Activated CD4-positive, alpha-beta T cell treated with anti-CD3 and anti-CD28 coated beads for 36 hours (primary cell): ENCODE results near the gene PCBP4. TPM values are rescaled to one million over a fixed set of nuclear protein-coding genes. Genes with fewer than 3 reads are reported as not detected.

ENCODE experiments used
- ATAC-seq: fragments of 200-7000 bp; cut with Tn5 transposase; one replicate; pipeline ENCODE4 v1.10.0; 2021; ENCODE audit warnings: mild to moderate bottlenecking, moderate library complexity
- CTCF ChIA-PET: fragments of 350-600 bp; sonication (Branson Sonifier 250); formaldehyde crosslinking; loops from one replicate; lab custom pipeline; 2021; ENCODE audit warnings: antibody characterized with exemption; lab: Charles Lee
- POLR2A ChIA-PET: fragments of 350-600 bp; sonication (Branson Sonifier 250); formaldehyde crosslinking; loops from one replicate; lab custom pipeline; 2021; ENCODE audit warnings: antibody characterized with exemption, inconsistent platforms; lab: Charles Lee
- DNase-seq: peaks from one replicate; pipeline ENCODE4 v3.0.0-alpha.2; 2020
- H3K27ac Mint-ChIP-seq: one replicate; pipeline ENCODE4 v1.8.0; 2021; ENCODE audit warnings: mixed read lengths
- H3K27me3 Mint-ChIP-seq: one replicate; pipeline ENCODE4 v1.8.0; 2021; ENCODE audit warnings: mixed read lengths
- H3K36me3 Mint-ChIP-seq: one replicate; pipeline ENCODE4 v1.8.0; 2021; ENCODE audit warnings: low read depth, mixed read lengths
- H3K4me1 Mint-ChIP-seq: one replicate; pipeline ENCODE4 v1.8.0; 2021; ENCODE audit warnings: mixed read lengths
- H3K4me3 Mint-ChIP-seq: one replicate; pipeline ENCODE4 v1.8.0; 2021; ENCODE audit warnings: mild to moderate bottlenecking, moderate library complexity, mixed read lengths
- H3K9me3 Mint-ChIP-seq: one replicate; pipeline ENCODE4 v1.8.0; 2021; ENCODE audit warnings: low read depth, mixed read lengths
- intact Hi-C, 2 experiments: fragments of 100-400 bp; cut with DNase I in 1 of 2; cut with micrococcal nuclease in 1 of 2; formaldehyde crosslinking; loops; one replicate each; pipeline versions ENCODE4 v1.14.2 to v1.15.1; 2022 to 2024; cut with DNase I, micrococcal nuclease
- total RNA-seq, 2 experiments: library from RNA; stranded (reverse); gene quantifications; one replicate each; pipeline ENCODE4 v1.2.3, GENCODE V29; 2021

Gene PCBP4
- total RNA-seq, 2 experiments from 2014 or later, result 12.5 to 13.6 TPM

DNA sequence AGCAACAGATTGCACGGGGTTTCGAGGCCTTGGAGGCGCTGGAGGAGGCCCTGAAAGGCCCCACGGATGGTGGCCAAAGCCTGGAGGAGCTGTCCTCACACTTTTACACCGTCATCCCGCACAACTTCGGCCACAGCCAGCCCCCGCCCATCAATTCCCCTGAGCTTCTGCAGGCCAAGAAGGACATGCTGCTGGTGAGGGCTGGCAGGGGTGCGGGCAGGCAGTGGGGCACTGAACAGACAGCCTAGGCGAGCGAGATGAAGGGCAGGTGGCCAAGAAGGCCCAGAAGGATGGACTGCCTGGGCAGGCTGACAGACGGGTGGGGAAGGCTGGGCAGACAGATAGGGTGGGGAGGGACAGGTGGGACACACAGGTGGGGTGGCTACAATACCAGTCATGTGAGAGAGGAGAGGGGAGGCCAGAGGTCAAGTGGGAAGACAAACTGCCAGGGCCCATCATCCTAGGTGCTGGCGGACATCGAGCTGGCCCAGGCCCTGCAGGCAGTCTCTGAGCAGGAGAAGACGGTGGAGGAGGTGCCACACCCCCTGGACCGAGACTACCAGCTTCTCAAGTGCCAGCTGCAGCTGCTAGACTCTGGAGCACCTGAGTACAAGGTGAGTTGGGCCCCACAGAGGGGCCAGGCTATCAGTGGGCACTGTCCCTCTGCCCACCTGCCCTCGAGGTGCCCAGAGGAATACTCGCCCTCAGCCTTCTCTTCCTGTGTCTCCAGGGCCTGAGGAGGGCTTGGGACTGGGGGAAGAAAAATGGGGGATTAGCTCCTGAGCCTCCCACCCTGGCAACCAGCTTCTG is 22.0 kb downstream of the PCBP4 start:
- Mint-ChIP-seq H3K27ac (no peak overlapping the region), H3K4me3 (no peak overlapping the region), H3K36me3 (peaks cover 5% of the 10 kb centered on the region), H3K4me1 (peaks cover 15% of the 10 kb centered on the region), H3K27me3 (no peaks in the 10 kb centered on the region), H3K9me3 (no peaks in the 10 kb centered on the region)
- ChIA-PET POLR2A (no interaction called here), CTCF (interaction anchor here (0.8 to 1.6 kb wide), 4 partner anchors 9 to 425 kb away, joined by 3 to 7 read pairs (median 4); partner anchors contain the start of genes ABHD14B and GPR62)
- intact Hi-C loops, result loop anchor here in 1 of 2 experiments (10.0 kb wide), 1 partner anchor 1330 kb away; the partner anchor contains the start of genes CISH and MAPKAPK3
- DNase-seq, result no peak
- ATAC-seq, result no peak

GRCh38 chr3:51944451-51945021 is 22.7 kb downstream of the PCBP4 start:
- H3K36me3 Mint-ChIP-seq, result peaks cover 7% of the 10 kb centered on the region
- ChIA-PET CTCF (interaction anchor here (0.6 to 1.6 kb wide), 4 partner anchors 29 to 210 kb away, joined by 3 to 7 read pairs (median 4); partner anchors contain the start of genes ABHD14B and POC1A), POLR2A (interaction anchor here (0.5 kb wide), 1 partner anchor 333 kb away, joined by 5 read pairs; no protein-coding TSS in a partner anchor)
- peaks cover 20% of the 10 kb centered on the region for H3K4me1 Mint-ChIP-seq
- H3K27me3 Mint-ChIP-seq, result no peaks in the 10 kb centered on the region
- no peak for ATAC-seq
- intact Hi-C loops, result loop anchor here (5.0 to 10.0 kb wide), 2 partner anchors 1330 to 1647 kb away; partner anchors contain the start of genes CISH (in 1 of the 2), HYAL3 (in 1 of the 2), MAPKAPK3 (in 1 of the 2) and NAA80 (in 1 of the 2)
- H3K9me3 Mint-ChIP-seq, result no peaks in the 10 kb centered on the region
- no peak overlapping the region for H3K27ac Mint-ChIP-seq
- H3K4me3 Mint-ChIP-seq, result no peak overlapping the region
- no peak for DNase-seq

GRCh38 chr3:51943451-51944391 is 23.5 kb downstream of the PCBP4 start:
- POLR2A ChIA-PET, result interaction anchor here (0.5 to 0.6 kb wide), 2 partner anchors 34 to 334 kb away, joined by 4 to 5 read pairs; no protein-coding TSS in a partner anchor
- CTCF ChIA-PET, result interaction anchor here (0.6 to 3.3 kb wide), 8 partner anchors 16 to 211 kb away, joined by 3 to 30 read pairs (median 6); partner anchors contain the start of genes ABHD14A, ABHD14B and POC1A
- intact Hi-C loops, result loop anchor here (2.0 to 10.0 kb wide), 5 partner anchors 113 to 1646 kb away; partner anchors contain the start of genes CISH (in 1 of the 2), DUSP7 (in 1 of the 2), GNL3 (in 1 of the 2) and HYAL3 (in 1 of the 2)
- ATAC-seq (no peak), DNase-seq (no peak)
- Mint-ChIP-seq H3K27me3 (no peaks in the 10 kb centered on the region), H3K9me3 (no peaks in the 10 kb centered on the region), H3K4me1 (peaks cover 26% of the 10 kb centered on the region), H3K27ac (no peak overlapping the region), H3K36me3 (peaks cover 11% of the 10 kb centered on the region), H3K4me3 (peak overlapping the region; percentile 84)

GRCh38 chr3:51942603-51943450 is 24.4 kb downstream of the PCBP4 start:
- peak; percentile 81 for DNase-seq
- peaks cover 15% of the 10 kb centered on the region for H3K36me3 Mint-ChIP-seq
- CTCF ChIA-PET, result interaction anchor here (0.5 to 3.3 kb wide), 13 partner anchors 10 to 488 kb away, joined by 3 to 30 read pairs (median 6); partner anchors contain the start of genes ABHD14A, ABHD14B, GPR62 and PCBP4
- peaks cover 33% of the 10 kb centered on the region for H3K4me1 Mint-ChIP-seq
- H3K27me3 Mint-ChIP-seq, result no peaks in the 10 kb centered on the region
- peak overlapping the region; percentile 84 for H3K4me3 Mint-ChIP-seq
- no peaks in the 10 kb centered on the region for H3K9me3 Mint-ChIP-seq
- intact Hi-C loops, result loop anchor here (1.0 to 10.0 kb wide), 23 partner anchors 24 to 1646 kb away; partner anchors contain the start of genes ABHD14B (in 2 of the 2), ACY1 (in 2 of the 2), ALAS1 (in 1 of the 2) and CISH (in 1 of the 2)
- POLR2A ChIA-PET, result interaction anchor here (0.6 to 1.1 kb wide), 2 partner anchors 32 to 35 kb away, joined by 3 to 4 read pairs; partner anchors contain the start of gene ABHD14A
- H3K27ac Mint-ChIP-seq, result peak overlapping the region; percentile 83
- ATAC-seq, result peak; percentile 37

DNA sequence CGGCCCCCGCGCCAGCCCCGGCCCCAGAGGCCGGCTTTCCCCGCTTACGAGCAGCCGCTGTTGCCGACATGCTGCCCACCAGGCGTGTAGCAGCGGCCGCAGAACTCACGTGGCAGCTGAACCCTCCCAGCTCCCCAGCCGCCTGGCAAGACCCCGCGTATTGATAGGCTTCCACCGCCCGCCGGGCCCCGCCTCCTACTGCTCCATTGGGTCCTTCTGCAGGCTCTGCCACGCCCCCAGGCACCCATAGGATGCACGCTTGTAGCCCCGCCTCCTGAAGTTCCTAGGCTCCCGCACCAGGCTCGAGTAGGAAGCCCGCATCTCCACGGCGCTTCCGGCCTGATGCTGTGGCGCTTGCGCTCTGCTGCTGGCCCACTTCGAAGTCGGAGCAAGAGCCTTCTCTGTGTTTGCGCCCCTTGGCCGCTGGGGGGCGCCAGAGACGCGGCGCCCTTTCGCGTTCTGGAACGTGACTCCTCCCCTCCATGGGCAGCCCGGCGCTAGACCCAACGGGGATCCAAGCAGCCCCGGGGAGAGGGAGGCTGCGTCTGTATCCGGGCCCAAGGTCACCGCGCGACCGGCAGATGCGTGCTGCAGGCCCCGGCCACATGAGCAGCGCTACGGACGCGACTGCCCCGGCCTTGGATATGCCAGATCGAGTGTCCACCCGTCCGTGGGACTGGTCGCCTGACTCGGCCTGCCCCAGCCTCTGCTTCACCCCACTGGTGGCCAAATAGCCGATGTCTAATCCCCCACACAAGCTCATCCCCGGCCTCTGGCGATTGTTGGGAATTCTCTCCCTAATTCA is 25.3 kb downstream of the PCBP4 start, which contains the start of the genes PARP3 and RRP9:
Gene PARP3, plus strand, starts transcription at position 566 of the 805 bp plus-strand sequence. CDS start 993 bp downstream, outside the sequence.
Gene RRP9, minus strand, starts transcription at position 107 of the 805 bp plus-strand sequence. Its CDS starts 37 bp downstream, at position 70.
- POLR2A ChIA-PET, result interaction anchor here (0.6 to 1.1 kb wide), 8 partner anchors 27 to 1374 kb away, joined by 3 to 13 read pairs (median 3); partner anchors contain the start of genes ABHD14A, ACY1, C3orf18 and DUSP7
- Mint-ChIP-seq H3K4me3 (peak within 1 kb of the TSS; percentile 84), H3K9me3 (no peaks in the 10 kb centered on the region)

GRCh38 chr3:51941463-51941797 is 25.8 kb downstream of the PCBP4 start:
- peaks cover 24% of the 10 kb centered on the region for H3K36me3 Mint-ChIP-seq
- no peaks in the 10 kb centered on the region for H3K9me3 Mint-ChIP-seq
- ATAC-seq (no peak), DNase-seq (no peak)
- H3K27me3 Mint-ChIP-seq, result no peaks in the 10 kb centered on the region
- ChIA-PET POLR2A (interaction anchor here (0.6 to 1.1 kb wide), 7 partner anchors 28 to 1374 kb away, joined by 3 to 13 read pairs (median 3); partner anchors contain the start of genes ACY1, C3orf18, DUSP7 and RPL29), CTCF (interaction anchor here (0.6 to 3.3 kb wide), 25 partner anchors 9 to 1623 kb away, joined by 3 to 30 read pairs (median 4); partner anchors contain the start of genes ABHD14A, ABHD14B, DUSP7 and IQCF2)
- intact Hi-C loops, result loop anchor here (5.0 to 10.0 kb wide), 2 partner anchors 1327 to 1644 kb away; partner anchors contain the start of genes CISH (in 1 of the 2), HYAL3 (in 1 of the 2), MAPKAPK3 (in 1 of the 2) and NAA80 (in 1 of the 2)
- H3K27ac Mint-ChIP-seq, result peak overlapping the region; percentile 45
- peaks cover 33% of the 10 kb centered on the region for H3K4me1 Mint-ChIP-seq
- H3K4me3 Mint-ChIP-seq, result peak overlapping the region; percentile 84

More for the DNA sequence above, 25.3 kb downstream of the PCBP4 start, which contains the start of the genes PARP3 and RRP9:
- no peaks in the 10 kb centered on the region for H3K27me3 Mint-ChIP-seq
- ATAC-seq, result peak; percentile 95
- H3K4me1 Mint-ChIP-seq, result peaks cover 33% of the 10 kb centered on the region
- intact Hi-C loops, result loop anchor here (1.0 to 10.0 kb wide), 23 partner anchors 25 to 1645 kb away; partner anchors contain the start of genes ABHD14B (in 2 of the 2), ACY1 (in 2 of the 2), ALAS1 (in 1 of the 2) and CISH (in 1 of the 2)
- H3K27ac Mint-ChIP-seq, result peak within 1 kb of the TSS; percentile 83
- CTCF ChIA-PET, result interaction anchor here (0.5 to 3.3 kb wide), 33 partner anchors 9 to 489 kb away, joined by 3 to 30 read pairs (median 4); partner anchors contain the start of genes ABHD14A, ABHD14B, DUSP7 and GPR62
- DNase-seq, result peak; percentile 100
- H3K36me3 Mint-ChIP-seq, result peaks cover 20% of the 10 kb centered on the region

GRCh38 chr3:51940648-51941462 is 26.4 kb downstream of the PCBP4 start:
- intact Hi-C loops, result loop anchor here (5.0 to 10.0 kb wide), 2 partner anchors 1326 to 1644 kb away; partner anchors contain the start of genes CISH (in 1 of the 2), HYAL3 (in 1 of the 2), MAPKAPK3 (in 1 of the 2) and NAA80 (in 1 of the 2)
- ChIA-PET CTCF (interaction anchor here (0.6 to 3.3 kb wide), 25 partner anchors 8 to 1623 kb away, joined by 3 to 30 read pairs (median 4); partner anchors contain the start of genes ABHD14A, ABHD14B, DUSP7 and IQCF2), POLR2A (interaction anchor here (0.6 to 1.1 kb wide), 10 partner anchors 28 to 1373 kb away, joined by 3 to 13 read pairs (median 4); partner anchors contain the start of genes ACY1, C3orf18, DUSP7 and POC1A)
- ATAC-seq (no peak), DNase-seq (no peak)
- H3K27ac Mint-ChIP-seq, result peak overlapping the region; percentile 45
- peaks cover 33% of the 10 kb centered on the region for H3K4me1 Mint-ChIP-seq
- H3K4me3 Mint-ChIP-seq, result peak overlapping the region; percentile 84
- H3K27me3 Mint-ChIP-seq, result no peaks in the 10 kb centered on the region
- no peaks in the 10 kb centered on the region for H3K9me3 Mint-ChIP-seq
- peaks cover 29% of the 10 kb centered on the region for H3K36me3 Mint-ChIP-seq
